GM21360 (cell line): ENCODE results near the gene ANAPC4.

ENCODE experiments used
- ATAC-seq: cut with Tn5 transposase; IDR thresholded peaks from one replicate; pipeline ENCODE4 v1.9.1; 2021; ENCODE audit warnings: mild to moderate bottlenecking, moderate library complexity; ENCODE audit not compliant: unreplicated experiment

ANAPC4 gene

GRCh38 chr4:25430630-25431029, 53.6 kb downstream of the ANAPC4 start:
- ATAC-seq: no peak

- ATAC-seq: no peak
Observed at GRCh38 chr4:25433966-25434827, 57.1 kb downstream of the ANAPC4 start.

DNA sequence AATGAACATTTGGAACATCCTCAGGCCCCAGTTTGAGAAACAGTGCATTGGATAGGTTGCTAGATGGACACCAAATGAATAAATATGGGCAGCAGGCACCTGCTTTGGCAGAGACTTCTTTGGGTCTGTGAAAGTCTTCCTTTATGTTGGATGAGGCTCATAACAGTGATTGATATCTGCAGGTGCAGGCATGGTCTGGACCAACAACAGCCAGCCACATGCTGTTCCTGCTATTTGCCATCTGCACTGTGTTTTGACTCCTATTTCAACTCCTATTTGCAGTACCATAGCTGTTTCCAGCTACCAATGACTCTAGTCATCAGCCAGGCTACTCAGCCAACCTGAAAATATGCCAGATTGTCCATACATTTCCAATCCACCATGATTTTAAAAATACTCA, 60.9 kb downstream of the ANAPC4 start:
- no peak for ATAC-seq

GRCh38 chr4:25439918-25440477, 62.9 kb downstream of the ANAPC4 start:
- ATAC-seq: peak; percentile 77

DNA sequence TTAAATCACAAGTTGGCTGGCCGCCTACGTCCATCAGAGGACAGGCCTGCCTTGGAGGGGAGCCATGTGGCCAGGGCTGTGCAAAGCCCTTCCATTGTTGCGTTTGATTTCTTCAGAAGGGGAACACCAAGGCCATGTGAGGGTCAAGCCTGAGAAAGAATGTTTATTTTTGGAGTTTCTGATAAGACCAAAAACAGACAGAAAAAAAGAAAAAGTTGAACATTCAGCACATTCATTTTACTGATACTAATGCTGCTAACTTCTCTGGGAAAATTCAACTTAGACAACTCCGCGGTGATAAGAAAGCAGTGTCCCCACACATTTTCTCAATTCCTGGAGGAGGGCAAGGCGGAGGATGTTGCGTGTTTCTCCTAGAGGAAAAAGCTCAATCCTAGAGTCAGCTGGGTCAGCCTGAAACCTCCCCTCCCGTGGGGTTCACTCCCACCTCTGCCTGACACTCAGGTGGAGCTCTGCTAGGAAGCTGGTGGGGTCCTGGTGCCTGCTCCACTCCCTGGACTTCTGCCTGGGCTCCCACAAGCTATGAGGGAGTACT, 63.5 kb downstream of the ANAPC4 start:
- ATAC-seq: no peak

- ATAC-seq: peak; percentile 63
Observed at GRCh38 chr4:25441519-25442117, 64.6 kb downstream of the ANAPC4 start.

GRCh38 chr4:25442863-25443307, 65.8 kb downstream of the ANAPC4 start:
- no peak for ATAC-seq

DNA sequence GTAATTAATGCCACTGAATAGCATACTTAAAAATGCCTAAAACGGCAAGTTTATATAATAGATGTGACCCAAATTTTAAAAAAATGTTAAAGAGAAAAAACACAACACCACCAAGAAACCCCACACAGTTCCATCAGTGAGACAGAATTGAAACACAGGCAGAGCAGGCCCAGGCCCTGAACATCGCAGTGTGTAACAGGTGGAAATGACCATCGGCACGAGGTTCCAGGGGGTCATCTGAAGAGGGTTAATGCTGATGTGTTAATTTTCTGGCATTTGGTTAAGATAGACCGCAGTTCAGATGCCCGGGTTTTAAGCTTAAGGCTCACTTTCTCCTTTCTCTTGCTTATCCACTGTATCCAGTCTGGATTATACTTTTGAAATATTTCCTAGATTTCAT, 66.8 kb downstream of the ANAPC4 start:
- no peak for ATAC-seq

DNA sequence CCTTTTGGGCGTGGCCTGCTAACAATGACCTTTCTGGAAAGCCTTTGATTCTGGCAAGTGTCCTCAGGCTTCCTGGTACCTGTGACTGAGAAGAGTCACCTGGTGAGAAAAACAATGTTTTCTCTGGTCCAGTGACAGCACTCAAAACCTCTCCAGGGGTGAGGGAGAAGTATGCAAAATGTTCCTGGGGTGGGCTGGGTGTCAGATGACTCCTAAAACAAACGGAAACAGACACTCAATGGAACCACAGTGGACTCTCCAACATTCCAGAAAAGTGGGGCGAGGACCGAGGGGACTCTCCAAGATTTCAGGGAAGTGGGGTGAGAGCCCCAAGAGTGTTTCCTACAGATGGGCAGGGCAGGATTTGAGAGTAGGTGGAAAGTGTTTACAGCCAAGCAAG, 69.5 kb downstream of the ANAPC4 start:
- ATAC-seq: no peak

DNA sequence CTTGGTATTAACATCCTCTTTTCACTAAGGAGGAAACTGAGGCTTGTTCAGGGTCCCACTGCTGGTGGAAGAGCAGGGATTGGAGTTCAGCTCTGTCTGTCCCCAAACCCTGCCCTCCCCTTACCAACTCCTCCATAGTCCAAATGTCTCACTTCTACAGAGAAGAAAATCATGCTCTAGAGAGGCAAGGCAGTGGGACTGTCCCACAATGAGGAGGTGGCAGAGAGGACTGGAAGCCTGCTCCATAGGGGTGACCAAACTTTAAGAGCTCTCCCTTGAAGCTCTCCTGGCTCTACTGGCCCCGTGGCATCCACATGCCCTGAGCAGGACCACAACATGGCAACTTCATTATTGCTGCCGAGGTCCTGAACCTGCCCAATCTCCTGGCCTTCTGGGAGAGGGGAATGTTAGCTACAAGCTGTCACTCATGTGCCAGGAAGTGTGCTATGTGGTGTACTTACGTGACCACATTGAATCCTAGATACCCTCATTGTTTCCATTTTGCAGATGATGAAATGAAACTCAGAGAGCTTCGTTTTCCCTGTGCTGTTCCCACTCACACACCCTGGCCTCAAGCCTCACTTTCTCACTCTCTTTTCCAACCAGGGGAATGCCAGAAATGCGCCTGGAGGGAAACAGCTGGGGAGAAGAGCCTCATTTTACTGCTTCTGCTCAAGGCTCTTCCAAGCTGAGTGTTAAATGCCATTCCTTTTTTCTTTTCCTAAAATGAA, 71.5 kb downstream of the ANAPC4 start:
- no peak for ATAC-seq

DNA sequence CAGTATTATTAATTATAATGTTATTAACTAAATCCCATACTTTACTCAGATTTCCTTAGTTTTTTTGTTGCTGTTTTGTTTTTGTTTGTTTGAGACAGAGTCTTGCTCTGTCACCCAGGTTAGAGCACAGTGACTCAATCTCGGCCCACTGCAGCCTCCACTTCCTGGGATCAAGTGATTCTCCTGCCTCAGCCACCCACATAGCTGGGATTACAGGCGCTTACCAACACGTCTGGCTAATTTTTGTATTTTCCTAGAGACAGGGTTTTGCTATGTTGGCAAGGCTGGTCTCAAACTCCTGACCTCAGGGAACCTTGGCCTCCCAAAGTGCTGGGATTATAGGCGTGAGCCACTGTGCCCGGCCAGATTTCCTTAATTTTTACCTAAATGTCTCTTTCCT, 72.2 kb downstream of the ANAPC4 start:
- no peak for ATAC-seq

DNA sequence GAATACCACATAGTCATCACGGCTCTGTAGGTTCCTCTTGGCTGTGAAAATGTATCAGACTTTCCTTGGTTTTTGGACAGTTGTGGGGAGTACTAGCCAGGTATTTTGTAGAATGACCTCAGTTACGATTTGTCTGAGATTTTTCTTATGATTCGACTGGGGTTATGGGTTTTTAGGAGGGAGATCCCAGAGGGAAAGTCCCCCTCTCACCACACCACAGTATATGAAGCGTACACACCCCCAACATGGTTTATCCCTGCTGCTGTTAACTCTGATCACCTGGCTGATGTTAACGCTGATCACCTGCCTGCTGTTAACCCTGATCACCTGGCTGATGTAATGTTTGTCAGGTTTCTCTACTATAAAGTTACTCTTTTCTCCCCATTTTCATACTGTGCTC, 72.6 kb downstream of the ANAPC4 start:
- no peak for ATAC-seq

DNA sequence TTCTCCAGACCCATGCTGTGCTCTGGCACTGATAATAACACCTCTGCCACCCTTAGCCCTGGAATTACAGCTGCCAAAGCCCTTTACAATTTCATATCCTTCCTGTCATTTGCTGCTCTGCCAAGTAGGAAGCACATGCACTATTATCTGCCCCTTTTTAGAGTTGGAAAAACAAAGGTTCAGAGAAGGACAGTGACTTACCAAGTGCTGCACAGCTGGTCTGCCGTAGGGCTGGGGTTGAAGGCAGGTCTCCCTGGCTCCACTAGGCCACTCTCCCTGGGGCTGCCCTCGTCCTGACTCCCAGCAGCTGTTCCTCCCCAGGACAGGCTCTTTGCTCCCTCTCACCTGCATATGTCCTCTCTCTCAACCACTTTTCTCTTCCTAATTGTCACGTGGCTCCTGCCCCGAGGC, 73.4 kb downstream of the ANAPC4 start:
- no peak for ATAC-seq

DNA sequence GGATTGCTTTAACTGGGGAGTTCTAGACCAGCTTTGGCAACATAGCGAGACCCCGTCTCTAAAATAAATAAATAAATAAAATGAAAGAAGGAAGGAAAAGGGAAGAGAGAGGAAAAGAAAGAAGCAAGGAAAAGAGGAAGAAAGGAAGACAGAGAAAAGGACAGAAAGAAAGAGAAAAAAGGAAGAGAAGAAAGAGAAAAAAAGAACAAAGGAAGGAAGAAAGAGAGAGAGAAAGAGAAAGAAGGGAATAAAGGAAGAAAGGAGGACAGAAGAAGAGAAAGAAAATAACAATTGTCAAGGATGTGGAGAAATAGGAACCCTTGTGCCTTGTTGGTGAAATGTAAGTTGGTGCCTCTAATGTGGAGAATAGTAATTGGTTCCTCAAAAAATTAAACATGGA, 74.6 kb downstream of the ANAPC4 start:
- no peak for ATAC-seq

DNA sequence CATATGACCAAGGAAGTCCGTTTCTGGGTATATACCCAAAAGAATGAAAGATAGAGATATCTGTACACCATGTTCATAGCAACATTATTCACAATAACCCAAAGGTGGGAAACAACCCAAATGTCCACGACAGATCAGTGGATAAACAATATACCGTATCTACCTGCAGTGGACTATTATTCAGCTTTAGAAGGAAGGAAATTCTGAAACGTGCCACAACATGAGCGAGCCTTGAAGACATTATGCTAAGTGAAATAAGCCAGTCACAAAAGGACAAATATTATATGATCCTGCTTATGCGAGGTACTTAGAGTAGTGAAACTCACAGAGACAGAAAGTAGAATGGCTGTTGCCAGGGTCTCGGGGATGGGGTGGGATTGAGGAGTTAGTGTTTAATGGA, 75.0 kb downstream of the ANAPC4 start:
- ATAC-seq: no peak

DNA sequence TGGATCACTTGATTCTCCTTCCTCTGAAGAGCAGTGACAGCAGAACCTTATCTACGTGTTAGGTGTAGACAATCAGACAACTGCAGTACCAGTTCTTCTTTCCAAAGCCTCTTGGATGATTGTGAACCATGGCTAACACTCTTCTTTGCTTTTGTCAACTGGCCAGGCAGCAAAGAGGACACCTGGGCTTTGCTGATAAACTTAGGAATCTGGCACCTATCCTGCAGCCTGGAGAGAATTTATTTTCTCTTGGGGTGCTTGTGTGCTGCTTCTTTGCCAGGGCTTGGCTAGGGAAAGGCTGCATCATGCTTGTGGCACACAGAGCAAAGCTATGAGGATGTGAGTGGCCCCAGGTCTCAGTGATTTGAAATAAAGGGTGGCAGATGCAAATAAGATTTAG, 77.4 kb downstream of the ANAPC4 start:
- no peak for ATAC-seq

- no peak for ATAC-seq
Observed at GRCh38 chr4:25457053-25457715, 80.1 kb downstream of the ANAPC4 start.

DNA sequence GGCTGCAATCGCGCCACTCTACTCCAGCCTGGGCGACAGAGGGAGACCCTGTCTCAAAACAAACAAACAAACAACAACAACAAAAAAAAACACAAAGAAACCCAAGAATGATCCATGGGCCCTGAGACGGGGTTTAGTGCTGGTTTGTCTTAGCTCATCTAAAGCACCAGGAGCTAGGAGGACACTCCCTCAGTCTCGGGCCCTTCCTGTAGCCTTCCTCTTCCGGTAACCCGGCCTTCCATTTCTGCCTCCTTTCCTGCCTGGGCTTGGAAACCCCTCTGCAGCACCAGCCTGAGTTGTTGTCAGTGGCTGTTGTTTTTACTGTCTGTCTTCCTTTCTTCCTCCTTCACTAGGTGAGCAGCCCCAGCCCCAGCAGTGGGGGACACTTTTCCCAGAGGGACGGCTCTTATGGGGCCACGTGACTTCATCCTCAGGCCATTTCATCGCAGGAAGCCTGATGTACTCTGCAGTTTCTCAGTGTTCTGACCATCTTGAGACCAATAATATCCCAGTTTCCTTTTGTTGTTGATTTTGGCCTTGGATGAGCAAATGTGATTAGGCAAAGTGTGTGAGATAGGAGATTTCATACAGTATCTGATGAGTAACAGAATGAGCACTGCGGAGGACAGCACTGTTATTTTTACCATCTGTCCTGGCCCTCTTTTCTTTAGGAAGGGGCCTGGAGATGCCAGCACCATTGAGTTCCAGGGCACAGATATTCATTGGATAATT, 90.1 kb downstream of the ANAPC4 start:
- no peak for ATAC-seq

DNA sequence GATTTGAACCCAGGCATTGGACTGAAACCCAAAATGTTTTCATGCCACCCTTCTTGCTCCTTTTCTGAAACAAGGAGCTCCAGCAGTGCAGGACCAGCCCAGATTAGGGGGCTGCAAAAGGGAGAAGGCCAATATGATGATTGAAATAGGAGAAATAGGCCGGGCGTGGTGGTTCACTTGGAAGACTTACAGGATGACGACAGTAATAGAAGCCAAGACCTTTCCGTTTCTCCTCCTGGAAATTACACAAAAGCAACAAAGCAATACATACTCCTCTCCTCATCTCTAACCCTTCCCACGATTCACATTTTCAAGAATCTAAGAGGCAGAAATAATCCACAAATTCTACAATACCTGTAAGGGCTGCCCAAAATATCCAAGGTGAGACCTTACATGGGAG, 90.8 kb downstream of the ANAPC4 start:
- no peak for ATAC-seq
